NOMO-1 treated with dmso at 0.1 percent for 144 hours (cell line): ENCODE results near the gene HCRTR1.

Experiments
- DNase-seq: peaks from one replicate; lab custom pipeline; 2025; ENCODE audit not compliant: unreplicated experiment; lab: John Stamatoyannopoulos, UW

HCRTR1 gene

GRCh38 chr1:31648641-31649357 lies 31.3 kb downstream of the HCRTR1 start:
- no peak for DNase-seq

- DNase-seq, result no peak
These were observed 32.9 kb downstream of the HCRTR1 start for GRCh38 chr1:31650161-31651088.

- no peak for DNase-seq
These were observed 33.6 kb downstream of the HCRTR1 start for GRCh38 chr1:31651089-31651420.

GRCh38 chr1:31651766-31652165 lies 34.3 kb downstream of the HCRTR1 start:
- no peak for DNase-seq

GRCh38 chr1:31652891-31653499 lies 35.5 kb downstream of the HCRTR1 start:
- DNase-seq, result no peak

GRCh38 chr1:31653717-31654473 lies 36.4 kb downstream of the HCRTR1 start:
- no peak for DNase-seq

GRCh38 chr1:31654474-31654776 lies 36.9 kb downstream of the HCRTR1 start:
- no peak for DNase-seq

GRCh38 chr1:31655104-31655503 lies 37.6 kb downstream of the HCRTR1 start:
- DNase-seq, result no peak

GRCh38 chr1:31655756-31656155 lies 38.3 kb downstream of the HCRTR1 start:
- DNase-seq, result no peak

GRCh38 chr1:31657020-31657804 lies 39.7 kb downstream of the HCRTR1 start:
- DNase-seq, result no peak

GRCh38 chr1:31657972-31658510 lies 40.6 kb downstream of the HCRTR1 start:
- no peak for DNase-seq

- DNase-seq, result no peak
These were observed 41.2 kb downstream of the HCRTR1 start for GRCh38 chr1:31658721-31659120.

- DNase-seq, result no peak
These were observed 42.4 kb downstream of the HCRTR1 start for GRCh38 chr1:31659889-31660288.

- DNase-seq, result no peak
These were observed 43.5 kb downstream of the HCRTR1 start for GRCh38 chr1:31660871-31661455.

- no peak for DNase-seq
These were observed 44.4 kb downstream of the HCRTR1 start for GRCh38 chr1:31661856-31662255.

GRCh38 chr1:31662463-31662862 lies 45.0 kb downstream of the HCRTR1 start:
- no peak for DNase-seq

GRCh38 chr1:31663622-31664452 lies 46.3 kb downstream of the HCRTR1 start:
- peak; percentile 1 for DNase-seq

GRCh38 chr1:31664528-31664927 lies 47.0 kb downstream of the HCRTR1 start:
- DNase-seq, result no peak

- DNase-seq, result no peak
These were observed 47.9 kb downstream of the HCRTR1 start for GRCh38 chr1:31665234-31665878.
